GM18505 (cell line): ENCODE data around the gene USP31.
"Not testable (repeated sequence)": the region's sequence is repeated elsewhere in the genome, so short reads cannot be mapped to it uniquely, and the experiment has no call there.

ENCODE experiments used
- ATAC-seq: cut with Tn5 transposase; IDR thresholded peaks from one replicate; pipeline ENCODE4 v1.9.1; 2021; ENCODE audit not compliant: unreplicated experiment
- POLR2A ChIP-seq: IDR thresholded peaks from 4 replicates; pipeline ENCODE4 v1.6.1; 2011; ENCODE audit warnings: borderline replicate concordance; ENCODE audit not compliant: insufficient read depth, insufficient read length; ENCODE audit errors: extremely low read depth

Gene USP31

DNA sequence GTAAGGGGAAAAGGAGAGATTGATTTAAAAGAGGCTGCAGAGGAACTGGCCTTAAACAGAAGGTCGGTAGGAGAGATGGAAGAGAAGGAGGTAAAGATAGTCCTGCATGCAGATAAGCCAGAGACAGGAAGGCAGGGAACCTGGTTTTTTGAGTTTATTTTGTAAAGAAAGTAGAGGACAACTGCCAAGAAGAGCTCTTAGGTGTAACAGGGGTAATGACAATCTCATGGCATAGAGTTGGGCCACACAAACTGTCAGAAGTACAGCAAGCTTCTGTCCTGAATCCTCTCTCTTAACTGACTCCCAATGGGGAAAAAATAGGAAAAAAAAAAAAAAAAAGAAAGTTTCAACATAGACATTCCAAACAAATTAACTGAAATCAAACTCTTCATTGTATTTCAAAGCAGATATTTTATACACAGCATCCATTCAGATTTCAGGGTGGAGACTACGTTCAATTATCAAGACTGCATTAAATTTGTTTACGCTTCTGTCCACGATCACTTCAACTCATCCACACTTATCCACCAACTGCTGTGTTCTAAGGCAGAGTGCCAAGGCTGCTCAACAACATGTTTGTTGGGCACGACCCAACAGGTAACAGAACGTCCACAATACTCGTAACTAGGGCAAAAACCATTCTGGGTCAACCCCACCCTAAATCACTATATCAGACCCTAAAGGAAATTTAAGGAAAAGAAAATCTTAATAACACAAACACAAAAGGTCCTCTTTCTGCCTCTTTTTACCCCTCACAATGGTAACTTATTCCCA is 34.9 kb downstream of the USP31 start:
- no peak for TF ChIP-seq POLR2A
- ATAC-seq = no peak

GRCh38 chr16:23113185-23113584 is 36.1 kb downstream of the USP31 start:
- TF ChIP-seq POLR2A = no peak
- no peak for ATAC-seq

DNA sequence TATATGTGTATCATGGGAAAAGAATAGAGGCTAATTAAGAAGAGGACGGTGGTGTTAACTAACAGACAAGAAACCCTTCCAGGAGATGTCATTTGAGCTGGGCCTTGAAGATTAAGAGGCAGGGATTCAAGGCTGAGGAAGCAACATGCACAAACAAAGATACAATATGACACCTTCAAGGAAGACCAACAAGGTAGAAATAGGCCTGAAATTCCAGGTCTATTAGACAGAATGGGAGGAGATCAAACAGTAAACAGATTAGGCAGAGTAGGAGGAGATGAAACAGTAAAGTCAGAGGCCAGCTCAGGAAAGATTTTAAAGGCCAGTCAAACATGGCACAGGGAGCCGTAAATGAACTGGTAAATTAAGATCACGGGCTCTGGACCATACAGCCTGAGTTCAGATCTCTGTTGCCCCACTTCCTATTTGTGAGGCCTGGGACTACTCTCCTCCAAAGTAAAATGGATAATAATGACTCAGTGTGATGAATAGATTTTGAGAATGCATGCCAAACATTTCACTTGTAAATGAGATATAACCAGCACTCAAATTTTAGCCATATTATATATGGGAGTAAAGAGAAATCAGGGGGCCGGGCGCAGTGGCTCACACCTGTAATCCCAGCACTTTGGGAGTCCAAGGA is 38.9 kb downstream of the USP31 start:
- ATAC-seq = no peak
- no peak for TF ChIP-seq POLR2A

GRCh38 chr16:23107936-23108335 is 41.3 kb downstream of the USP31 start:
- no peak for TF ChIP-seq POLR2A

DNA sequence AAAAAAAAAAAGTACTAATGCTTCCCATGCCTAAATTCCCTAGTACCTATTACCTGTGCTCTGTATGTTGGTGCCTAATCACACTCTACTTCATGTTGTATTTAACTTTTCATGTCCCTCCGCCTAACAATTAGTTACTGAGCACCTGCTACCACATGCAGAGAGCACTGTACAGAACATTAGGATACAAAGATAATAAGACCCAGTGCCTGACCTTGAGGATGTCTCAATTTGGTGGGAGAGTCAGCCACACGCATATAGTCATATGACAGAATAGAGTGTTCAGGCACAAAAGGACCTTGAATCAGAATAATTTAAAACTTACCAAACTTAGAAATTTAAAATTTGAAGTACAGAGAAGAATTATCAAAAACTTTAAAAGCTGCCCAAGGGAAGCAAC is 42.1 kb downstream of the USP31 start:
- ATAC-seq = no peak
- no peak for TF ChIP-seq POLR2A

More at GRCh38 chr16:23107936-23108335, 41.3 kb downstream of the USP31 start:
- ATAC-seq = no peak

- ATAC-seq = no peak
- TF ChIP-seq POLR2A = no peak
These were observed 43.9 kb downstream of the USP31 start for GRCh38 chr16:23105309-23105708.

- ATAC-seq = no peak
- no peak for TF ChIP-seq POLR2A
These were observed 45.0 kb downstream of the USP31 start for GRCh38 chr16:23104032-23104955.

- ATAC-seq = no peak
- TF ChIP-seq POLR2A = no peak
These were observed 45.6 kb downstream of the USP31 start for GRCh38 chr16:23103603-23104002.

DNA sequence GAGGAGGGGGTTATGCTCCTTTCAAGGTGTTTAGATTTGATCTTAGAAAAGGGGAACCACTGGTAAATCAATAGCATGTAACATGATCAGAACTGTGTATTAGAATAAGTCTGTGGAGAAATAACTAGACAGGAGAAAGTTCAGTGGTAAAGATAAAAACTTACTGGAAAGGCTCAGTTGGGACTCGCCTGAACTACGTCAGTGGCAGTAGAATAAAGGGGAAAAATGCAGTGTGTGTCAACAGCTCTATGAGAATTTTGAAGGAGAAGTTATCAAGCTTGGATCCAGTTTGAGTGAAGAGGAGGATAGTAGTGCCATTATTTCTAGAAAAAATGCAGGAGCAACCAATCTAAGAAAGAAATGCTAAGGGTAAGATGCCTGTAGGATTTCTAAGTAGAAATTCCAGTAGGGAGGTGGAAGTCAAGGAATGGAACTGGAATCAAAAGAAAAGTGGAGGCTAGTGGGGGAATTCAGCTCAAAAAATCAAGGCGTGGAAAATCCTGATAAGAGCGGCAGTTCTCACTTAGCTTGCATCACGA is 48.2 kb downstream of the USP31 start:
- TF ChIP-seq POLR2A = no peak
- ATAC-seq = no peak

DNA sequence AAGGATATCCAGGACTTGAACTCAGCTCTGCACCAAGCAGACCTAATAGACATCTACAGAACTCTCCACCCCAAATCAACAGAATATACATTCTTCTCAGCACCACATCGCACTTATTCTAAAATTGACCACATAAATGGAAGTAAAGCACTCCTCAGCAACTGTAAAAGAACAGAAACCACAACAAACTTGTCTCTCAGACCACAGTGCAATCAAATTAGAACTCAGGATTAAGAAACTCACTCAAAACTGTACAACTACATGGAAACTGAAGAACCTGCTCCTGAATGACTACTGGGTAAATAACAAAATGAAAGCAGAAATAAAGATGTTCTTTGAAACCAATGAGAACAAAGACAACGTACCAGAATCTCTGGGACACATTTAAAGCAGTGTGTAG is 52.8 kb downstream of the USP31 start:
- not testable (repeated sequence) for ATAC-seq

GRCh38 chr16:23094136-23094535 is 55.1 kb downstream of the USP31 start:
- not testable (repeated sequence) for ATAC-seq

GRCh38 chr16:23092801-23093117 is 56.5 kb downstream of the USP31 start:
- no peak for TF ChIP-seq POLR2A
- ATAC-seq = no peak

- ATAC-seq = no peak
- no peak for TF ChIP-seq POLR2A
These were observed 57.0 kb downstream of the USP31 start for GRCh38 chr16:23092072-23092800.
